ENCODE results near the gene LCE1D. TPM values are rescaled to one million over a fixed set of nuclear protein-coding genes. Genes with fewer than 3 reads are reported as not detected.

Gene LCE1D
- polyA plus RNA-seq, 1 donor (not counting 4 experiments of a cell fraction or from before 2014, with no cell fraction given), result not detected

GRCh38 chr1:152817309-152817708, 20.8 kb downstream of the LCE1D start:
- no peak overlapping the region for H3K4me2 ChIP-seq (ENCODE audit: control insufficient read depth, extremely low read depth, insufficient read depth, low read depth, low read length)
- no peak for FAIRE-seq
- no peaks in the 10 kb centered on the region for H3K9me3 ChIP-seq (ENCODE audit: control insufficient read depth, low read depth, low read length)
- no peak for DNase-seq (ENCODE audit: low read depth, low spot score)
- no peaks in the 10 kb centered on the region for H3K27me3 ChIP-seq (ENCODE audit: control insufficient read depth, extremely low read depth, insufficient read depth, low read length)
- dilution Hi-C loops (cut with MboI; ENCODE audit: extremely low pct_ligation_motif_present, low sequenced_read_pairs), result no loop called here
- H3K9ac ChIP-seq (ENCODE audit: control insufficient read depth, extremely low read depth, insufficient read depth, low read length), result no peak overlapping the region
- no peaks in the 10 kb centered on the region for H3K79me2 ChIP-seq (ENCODE audit: control insufficient read depth, insufficient read depth, low read length)
- TF ChIP-seq CTCF (optimal IDR thresholded peaks at IDR 0.05 in 1 of 3, IDR thresholded peaks at IDR 0.05 in 1 of 3, conservative IDR thresholded peaks at IDR 0.05 in 1 of 3; ENCODE audit: extremely low read depth in 1 of 3, insufficient read depth in 2 of 3, low read length in 3 of 3) (no peak), EZH2 (IDR thresholded peaks at IDR 0.05; ENCODE audit: low read length) (no peak)
- H3K36me3 ChIP-seq (ENCODE audit: control insufficient read depth in 2 of 2, extremely low read depth in 1 of 2, insufficient read depth in 2 of 2, low read length in 2 of 2), result no peaks in the 10 kb centered on the region
- peaks cover 5% of the 10 kb centered on the region for H3K4me1 ChIP-seq (ENCODE audit: control insufficient read depth, extremely low read depth, insufficient read depth, low read length)
- H3K9me1 ChIP-seq (ENCODE audit: control insufficient read depth, extremely low read depth, insufficient read depth, low read length), result no peaks in the 10 kb centered on the region
- H3K27ac ChIP-seq (ENCODE audit: control insufficient read depth, insufficient read depth, low read length), result no peak overlapping the region
- H3K4me3 ChIP-seq (ENCODE audit: control insufficient read depth in 2 of 3, extremely low read depth in 1 of 3, insufficient read depth in 2 of 3, low read depth in 1 of 3, low read length in 3 of 3), result no peak overlapping the region
- no peaks in the 10 kb centered on the region for H4K20me1 ChIP-seq (ENCODE audit: control insufficient read depth, extremely low read depth, insufficient read depth, low read length)
- no peak overlapping the region for H2AFZ ChIP-seq (ENCODE audit: control insufficient read depth, low read length)

- Histone ChIP-seq H3K4me2 (ENCODE audit: control insufficient read depth, extremely low read depth, insufficient read depth, low read depth, low read length) (no peak overlapping the region), H3K9me3 (ENCODE audit: control insufficient read depth, low read depth, low read length) (no peaks in the 10 kb centered on the region), H3K9me1 (ENCODE audit: control insufficient read depth, extremely low read depth, insufficient read depth, low read length) (no peaks in the 10 kb centered on the region), H3K27me3 (ENCODE audit: control insufficient read depth, extremely low read depth, insufficient read depth, low read length) (no peaks in the 10 kb centered on the region), H4K20me1 (ENCODE audit: control insufficient read depth, extremely low read depth, insufficient read depth, low read length) (no peaks in the 10 kb centered on the region), H3K79me2 (ENCODE audit: control insufficient read depth, insufficient read depth, low read length) (no peaks in the 10 kb centered on the region), H3K9ac (ENCODE audit: control insufficient read depth, extremely low read depth, insufficient read depth, low read length) (no peak overlapping the region), H3K4me1 (ENCODE audit: control insufficient read depth, extremely low read depth, insufficient read depth, low read length) (no peaks in the 10 kb centered on the region), H3K27ac (ENCODE audit: control insufficient read depth, insufficient read depth, low read length) (no peak overlapping the region), H3K36me3 (ENCODE audit: control insufficient read depth in 2 of 2, extremely low read depth in 1 of 2, insufficient read depth in 2 of 2, low read length in 2 of 2) (no peaks in the 10 kb centered on the region), H2AFZ (ENCODE audit: control insufficient read depth, low read length) (no peak overlapping the region), H3K4me3 (ENCODE audit: control insufficient read depth in 2 of 3, extremely low read depth in 1 of 3, insufficient read depth in 2 of 3, low read depth in 1 of 3, low read length in 3 of 3) (no peak overlapping the region)
- TF ChIP-seq CTCF (optimal IDR thresholded peaks at IDR 0.05 in 1 of 3, IDR thresholded peaks at IDR 0.05 in 1 of 3, conservative IDR thresholded peaks at IDR 0.05 in 1 of 3; ENCODE audit: extremely low read depth in 1 of 3, insufficient read depth in 2 of 3, low read length in 3 of 3) (no peak), EZH2 (IDR thresholded peaks at IDR 0.05; ENCODE audit: low read length) (no peak)
- dilution Hi-C loops (cut with MboI; ENCODE audit: extremely low pct_ligation_motif_present, low sequenced_read_pairs), result no loop called here
- no peak for DNase-seq (ENCODE audit: low read depth, low spot score)
- FAIRE-seq, result no peak
Measured at GRCh38 chr1:152823294-152823693, 26.8 kb downstream of the LCE1D start.

Measured in keratinocyte (primary cell).